GM04504 (cell line): Measurements from ENCODE around the gene TARBP1.

ENCODE experiments used
- DNase-seq: peaks from one replicate; pipeline ENCODE4 v3.0.0-alpha.2; 2012; ENCODE audit warnings: low read depth

The TARBP1 gene

DNA sequence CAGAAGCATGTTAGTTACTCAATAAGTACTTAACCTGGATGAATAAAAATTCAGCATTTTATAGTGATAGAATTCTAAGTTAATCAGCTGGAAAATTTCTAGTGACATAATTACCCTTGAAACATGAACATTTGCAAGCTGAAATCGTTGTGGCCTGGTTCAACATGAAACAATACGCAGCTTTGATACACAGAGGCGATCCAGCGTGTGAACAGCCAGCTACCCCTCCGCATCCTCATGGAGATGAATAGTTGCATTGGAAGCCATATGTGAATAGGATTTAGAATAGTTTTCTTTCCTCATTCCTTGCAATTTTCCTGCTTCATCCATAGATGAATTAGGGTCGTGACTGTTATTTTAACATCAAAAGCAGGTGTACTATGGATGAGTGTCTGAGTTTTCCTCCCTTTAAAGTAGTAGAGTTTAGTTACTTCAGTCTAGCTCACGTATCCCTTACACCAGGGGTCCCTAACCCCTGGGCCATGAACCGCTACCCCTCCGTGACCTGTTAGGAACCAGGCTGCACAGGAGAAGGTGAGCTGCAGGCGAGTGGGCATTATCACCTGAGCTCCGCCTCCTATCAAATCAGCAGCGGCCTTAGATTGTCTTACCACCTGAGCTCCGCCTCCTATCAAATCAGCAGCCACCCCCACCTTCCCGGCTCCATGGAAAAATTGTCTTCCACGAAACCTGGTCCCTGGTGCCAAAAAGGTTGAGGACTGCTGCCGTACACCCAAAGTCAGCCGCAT is 6.2 kb upstream of the TARBP1 start:
- no peak for DNase-seq

DNA sequence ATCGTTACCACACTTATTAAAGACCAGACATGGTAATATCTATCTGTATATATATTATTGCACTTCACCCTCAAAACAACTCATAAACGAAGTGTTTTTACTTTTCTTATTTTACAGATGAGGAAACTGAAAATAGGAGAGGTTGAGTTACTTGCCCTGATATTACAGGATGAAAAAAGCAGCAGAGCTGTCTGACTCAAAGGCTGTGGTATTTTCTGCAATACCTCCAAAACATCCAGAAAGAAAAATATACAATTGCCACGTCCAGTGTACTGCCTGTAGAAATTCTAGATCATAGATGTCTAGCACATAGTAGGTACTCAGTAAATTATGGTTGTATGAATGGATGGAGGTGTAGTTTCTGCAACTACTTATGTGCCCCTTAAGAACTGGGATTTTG is 5.2 kb upstream of the TARBP1 start:
- DNase-seq, result no peak

DNA sequence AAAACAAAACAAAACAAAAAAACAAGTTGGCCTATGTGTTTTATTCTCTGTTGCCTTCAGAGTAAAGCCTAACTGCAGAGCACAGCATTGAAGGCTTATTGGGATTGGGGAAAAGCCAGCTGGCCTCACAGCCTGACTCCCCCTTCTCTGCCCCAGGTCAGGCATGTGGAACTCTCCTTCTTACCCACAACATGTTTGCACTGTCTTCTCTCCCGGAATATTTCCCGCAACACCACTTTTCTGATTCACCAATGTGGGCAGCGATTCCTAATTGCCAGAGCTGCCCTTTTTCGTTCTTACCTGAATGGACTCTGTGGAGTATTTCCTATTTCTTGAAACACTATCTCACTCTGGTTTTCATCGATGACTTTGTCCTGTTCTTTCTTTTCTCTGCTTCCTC is 2.8 kb upstream of the TARBP1 start:
- no peak for DNase-seq

DNA sequence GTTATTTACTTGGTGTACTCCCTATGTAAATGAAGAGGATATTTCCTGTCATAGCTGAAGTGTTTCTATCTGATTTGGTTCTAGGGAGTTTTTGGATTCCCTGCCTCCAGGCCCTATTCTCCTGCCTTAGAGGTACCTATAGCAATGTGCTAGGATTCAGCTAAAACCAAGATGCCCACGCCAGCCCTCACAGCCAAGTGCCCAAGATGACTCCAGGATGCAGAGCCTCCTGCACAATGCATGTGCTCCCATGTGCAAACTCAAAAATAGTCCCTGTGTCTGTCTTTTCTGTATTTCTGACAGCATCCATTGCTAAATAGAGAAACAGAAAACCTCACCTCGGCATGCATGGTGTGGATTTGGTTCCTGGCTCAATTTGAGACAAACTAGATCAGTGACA is 887 bp upstream of the TARBP1 start:
- DNase-seq, result no peak

DNA sequence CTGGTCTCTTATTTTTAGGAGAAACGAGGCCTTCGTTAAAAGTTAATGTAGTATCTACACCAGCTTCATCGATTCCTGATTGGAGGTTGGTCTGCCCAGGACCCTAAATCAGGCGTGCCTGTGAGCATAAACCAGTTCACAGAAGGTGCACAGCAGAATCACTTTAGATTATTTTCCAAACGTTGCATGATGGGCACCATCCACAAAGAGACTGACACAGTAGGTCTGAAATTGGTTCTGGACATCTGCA is 256 bp upstream of the TARBP1 start:
- no peak for DNase-seq

DNA sequence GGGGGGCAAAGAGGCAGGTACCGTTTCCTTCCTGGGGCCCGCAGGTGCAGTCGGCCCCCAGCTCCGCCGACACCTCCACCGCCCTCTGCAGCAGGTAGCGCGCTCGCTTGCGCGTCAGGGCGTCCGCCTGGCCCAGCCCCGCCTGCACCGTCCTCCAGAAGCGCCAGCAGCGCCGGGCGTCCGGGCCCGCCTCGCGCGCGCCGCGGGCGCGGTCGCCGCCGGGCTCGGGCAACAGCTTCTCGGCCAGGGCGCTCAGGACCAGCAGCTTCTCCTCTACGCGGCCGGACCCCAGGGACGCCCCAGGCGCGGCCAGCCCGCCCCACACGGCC is 863 bp downstream of the TARBP1 start:
- no peak for DNase-seq

DNA sequence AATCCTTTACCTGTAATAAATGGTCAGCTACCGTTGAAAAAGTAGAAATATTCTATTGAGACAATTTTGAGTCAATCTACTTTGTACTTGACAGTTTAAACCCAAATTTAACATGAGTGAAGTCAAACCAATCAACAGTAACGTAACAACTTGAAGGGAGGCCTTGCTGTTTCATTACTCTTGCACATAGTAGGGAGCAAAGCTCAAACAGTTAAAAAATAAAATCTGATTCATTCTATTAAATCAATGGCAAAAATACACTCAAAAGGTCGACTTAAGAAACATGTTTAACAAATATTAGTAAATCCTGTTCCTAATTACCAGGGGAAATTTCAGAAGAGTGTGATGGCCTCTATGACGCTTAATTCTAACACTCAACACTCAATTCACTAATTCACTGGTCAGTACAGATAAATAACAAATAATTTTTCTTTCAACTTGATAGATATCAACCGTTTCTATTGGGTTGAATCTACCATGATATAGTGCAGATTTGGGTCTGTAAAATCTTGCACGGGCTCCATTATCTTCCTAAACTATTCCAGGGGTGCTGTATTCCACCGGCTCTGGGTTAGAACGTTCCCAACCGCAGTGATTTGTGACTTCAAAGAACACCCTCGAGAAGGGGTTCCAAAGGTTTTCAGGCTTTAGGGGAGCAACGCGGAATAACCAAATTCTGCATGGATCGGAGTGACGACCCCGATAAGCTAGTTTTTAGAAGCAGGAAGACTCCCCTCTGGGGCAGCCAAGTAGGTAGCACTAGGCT is 1.4 kb downstream of the TARBP1 start:
- no peak for DNase-seq

DNA sequence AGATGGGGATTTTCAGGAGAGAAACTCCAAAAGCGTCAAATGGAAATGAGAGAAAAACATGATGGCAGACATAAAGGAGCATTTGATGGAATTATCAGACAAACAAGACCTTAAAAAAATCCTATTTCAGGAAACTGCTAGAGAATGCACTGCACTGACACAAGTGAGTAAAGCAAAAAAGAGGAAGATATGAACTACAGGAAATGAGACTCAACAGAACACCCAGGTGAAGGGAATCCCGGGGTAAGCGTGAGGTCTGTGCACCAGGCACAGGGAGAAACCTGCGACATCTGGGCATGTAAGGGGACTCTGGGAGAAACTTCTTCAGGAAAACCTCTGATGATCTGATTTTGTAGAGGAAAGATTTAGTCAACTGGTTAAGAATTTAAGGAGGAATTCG is 2.8 kb downstream of the TARBP1 start:
- no peak for DNase-seq

DNA sequence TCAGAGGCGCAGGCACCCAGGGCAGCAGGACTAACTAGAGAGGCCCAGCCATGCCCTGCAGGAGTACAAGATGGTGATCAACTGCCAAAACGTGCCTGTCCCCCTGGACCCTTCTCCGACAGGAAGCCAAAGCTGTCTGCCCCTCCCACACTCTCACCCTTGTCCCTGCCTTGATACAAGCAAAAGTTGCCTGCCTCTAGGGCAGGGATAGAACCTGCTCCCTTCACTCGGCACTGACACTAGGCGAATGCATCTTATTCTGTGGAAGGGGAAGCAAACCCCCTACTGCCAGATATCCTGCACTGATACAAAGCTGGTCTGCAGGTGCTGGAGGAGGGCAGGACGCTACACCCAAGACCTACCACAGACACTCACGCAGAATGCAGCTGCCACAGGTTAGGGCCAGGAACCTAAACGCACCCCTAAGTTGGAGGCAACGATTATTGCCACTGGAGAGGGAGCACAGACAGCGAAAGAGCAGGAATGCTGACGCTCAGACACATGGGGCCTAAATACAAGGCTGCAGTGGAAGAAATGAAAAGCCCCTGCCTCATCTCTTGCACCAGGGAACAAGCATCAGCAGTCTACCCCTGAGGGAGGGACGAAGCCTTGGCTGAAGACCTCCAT is 3.7 kb downstream of the TARBP1 start:
- no peak for DNase-seq

DNA sequence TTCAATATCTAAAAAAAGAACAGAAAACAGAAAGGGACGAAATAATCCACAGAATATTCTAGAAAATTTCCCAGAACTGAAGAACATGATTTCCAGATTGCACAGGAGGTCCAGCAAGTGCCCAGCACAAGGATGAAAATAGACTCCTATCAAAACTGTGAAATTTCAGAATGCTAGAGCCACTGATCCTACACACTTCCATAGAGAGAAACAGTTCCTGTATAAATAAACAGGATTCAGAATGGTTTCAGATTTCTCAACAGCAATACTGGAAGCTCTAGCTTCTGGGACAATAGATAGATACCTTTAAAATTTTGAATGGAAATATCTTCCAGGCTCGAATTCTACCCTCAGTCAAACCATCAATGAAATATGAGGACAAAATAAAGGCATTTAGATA is 4.6 kb downstream of the TARBP1 start:
- no peak for DNase-seq

DNA sequence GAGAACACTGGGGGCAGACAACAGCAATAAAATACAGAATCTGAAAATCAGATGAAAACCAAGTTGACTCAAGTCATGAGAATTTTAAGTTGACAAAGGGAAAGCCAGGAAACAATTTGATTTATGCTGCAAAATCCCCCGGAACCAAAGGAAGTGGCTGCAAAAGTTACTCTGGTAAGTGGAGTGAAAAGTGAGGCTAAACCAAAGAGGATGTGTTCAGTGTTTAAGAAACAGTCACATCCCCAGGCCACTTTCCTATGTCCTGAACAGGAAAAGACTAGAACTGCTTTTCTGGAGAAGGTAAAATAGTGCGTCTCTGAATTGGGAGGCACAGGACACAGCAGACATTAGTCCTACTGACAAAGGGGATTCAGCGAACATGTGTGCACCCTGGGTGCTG is 5.9 kb downstream of the TARBP1 start:
- no peak for DNase-seq

DNA sequence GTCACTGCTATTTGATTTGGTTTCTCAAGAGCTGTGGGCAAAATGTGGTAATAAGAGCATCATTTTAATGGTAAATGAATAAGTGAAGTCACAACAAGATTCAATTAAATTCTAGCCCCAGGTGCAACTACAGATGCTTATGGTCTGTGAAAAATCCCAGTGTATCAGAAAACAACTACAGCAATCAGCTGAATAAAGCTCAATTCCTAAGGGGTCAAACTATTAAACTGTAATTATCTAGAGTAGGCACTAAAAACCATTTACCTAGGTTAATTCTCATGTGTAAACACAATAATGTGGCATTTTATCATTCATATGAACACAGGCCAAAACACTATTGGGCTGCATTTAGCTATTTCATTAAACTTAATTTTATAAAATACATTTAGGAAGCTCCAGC is 9.6 kb downstream of the TARBP1 start:
- DNase-seq, result no peak

DNA sequence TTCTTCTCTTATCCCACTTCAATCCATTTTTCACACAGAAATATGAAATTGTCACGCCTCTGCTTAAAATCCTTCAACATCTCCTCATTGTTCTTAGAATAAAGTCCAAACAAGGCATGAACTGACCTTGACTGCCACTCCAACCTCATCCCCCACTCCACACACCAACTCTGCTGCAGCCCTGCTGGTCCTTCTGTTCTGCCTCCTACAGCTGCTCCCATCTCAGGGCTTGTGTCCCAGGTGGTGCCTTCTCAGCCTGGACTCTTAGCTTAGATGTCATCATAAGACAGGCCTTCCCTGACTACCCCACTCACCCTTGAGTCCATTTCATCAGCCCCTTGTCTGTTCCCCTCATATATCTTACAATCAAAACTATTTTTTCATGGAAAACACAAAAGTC is 10.4 kb downstream of the TARBP1 start:
- no peak for DNase-seq

DNA sequence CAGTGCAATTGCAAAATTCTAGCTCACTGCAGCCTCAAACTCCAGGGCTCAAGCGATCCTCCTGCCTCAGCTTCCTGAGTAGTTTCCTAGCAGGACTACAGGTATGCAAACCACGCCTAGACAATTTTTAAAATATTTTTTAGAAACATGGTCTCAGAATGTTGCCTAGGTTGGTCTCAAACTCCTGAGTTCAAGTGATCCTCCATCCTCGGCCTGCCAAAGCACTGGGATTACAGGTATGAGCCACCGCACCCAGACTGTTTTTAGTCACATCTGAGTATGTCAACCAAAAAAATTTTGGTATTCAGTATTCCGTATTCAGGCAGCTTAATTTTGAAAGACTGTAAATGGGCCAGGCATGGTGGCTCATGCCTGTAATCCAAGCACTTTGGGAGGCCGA is 11.2 kb downstream of the TARBP1 start:
- no peak for DNase-seq

DNA sequence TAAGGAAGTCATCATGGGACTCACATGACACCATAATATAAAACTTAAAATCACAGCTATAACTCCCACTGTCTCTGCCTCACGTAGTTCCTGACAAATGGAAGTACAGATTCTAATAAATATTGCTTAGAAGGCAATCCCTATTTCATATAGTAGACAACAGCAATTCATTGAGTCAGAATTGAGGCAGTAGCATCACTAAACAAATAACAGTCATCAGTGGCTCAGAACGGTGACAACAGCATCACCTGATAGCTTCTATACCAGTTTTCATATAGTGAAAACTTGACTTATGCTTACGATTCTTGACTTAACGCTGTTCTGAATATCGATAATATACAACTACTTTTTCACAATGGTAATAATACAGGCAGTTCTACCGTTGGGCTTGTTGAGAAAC is 12.0 kb downstream of the TARBP1 start:
- no peak for DNase-seq

DNA sequence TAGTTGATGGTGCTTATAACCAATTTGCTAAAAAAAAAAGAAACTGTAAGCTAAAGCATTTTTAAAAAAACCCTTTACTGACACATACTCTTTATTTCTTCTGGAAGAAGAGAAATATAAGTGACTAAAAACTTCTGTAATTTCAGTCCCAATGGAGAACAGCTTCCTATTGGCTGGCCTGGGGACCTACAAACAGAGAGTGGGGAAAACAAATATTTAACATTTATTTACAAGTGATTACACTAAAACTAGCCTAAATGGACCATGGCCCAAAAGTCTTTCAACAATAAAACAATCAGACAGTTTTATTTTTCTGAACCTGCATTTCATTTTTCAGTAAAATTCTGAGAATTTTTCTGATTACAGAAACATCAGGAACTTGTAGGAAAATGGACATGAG is 15.2 kb downstream of the TARBP1 start:
- DNase-seq, result no peak

DNA sequence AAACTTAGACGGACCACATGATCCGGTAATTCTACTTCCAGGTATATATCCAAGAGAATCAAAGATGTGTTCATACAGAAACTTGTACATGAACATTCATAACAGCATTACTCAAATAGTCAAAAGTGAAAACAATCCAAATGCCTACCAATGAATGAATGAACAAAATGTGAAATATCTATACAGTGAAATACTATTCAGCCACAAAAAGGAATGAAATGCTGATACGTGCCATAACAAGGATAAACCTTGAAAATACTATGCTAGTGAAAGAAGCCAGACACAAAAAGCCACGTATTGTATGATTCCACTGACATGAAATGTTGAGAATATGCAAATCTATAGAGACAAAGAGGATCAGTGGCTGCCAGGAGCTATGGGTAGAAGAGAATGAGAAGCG is 18.3 kb downstream of the TARBP1 start:
- no peak for DNase-seq

DNA sequence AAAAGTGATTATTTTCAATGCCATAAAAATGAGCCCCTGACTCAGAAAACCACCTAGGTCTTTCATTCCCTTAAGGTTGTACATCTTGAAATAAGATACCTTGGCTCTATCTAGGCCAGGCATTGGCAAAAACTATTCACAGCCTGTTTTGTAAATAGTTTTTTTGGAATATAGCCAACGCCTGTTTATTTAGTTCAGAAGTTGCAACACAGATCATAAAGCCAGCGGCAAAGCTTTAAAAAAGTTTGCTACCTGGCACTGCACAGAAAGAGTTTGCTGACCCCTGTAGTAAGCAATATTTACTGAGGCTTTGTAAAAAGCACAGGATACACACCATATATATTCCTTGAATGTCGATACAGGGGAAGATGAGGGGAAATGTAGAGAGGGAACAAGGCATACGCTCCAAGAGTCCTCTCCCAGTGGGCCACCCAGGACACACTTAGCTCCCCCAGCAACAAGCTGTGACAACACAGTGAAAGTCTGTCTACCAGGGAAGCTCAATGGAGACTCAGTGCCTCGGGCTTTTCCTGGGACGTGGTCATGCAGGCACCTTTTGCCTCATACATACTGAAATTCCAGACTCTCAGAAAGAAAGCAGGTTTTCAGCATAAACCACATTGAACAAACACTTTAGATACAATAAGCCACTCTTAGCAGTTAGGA is 20.5 kb downstream of the TARBP1 start:
- DNase-seq, result no peak

DNA sequence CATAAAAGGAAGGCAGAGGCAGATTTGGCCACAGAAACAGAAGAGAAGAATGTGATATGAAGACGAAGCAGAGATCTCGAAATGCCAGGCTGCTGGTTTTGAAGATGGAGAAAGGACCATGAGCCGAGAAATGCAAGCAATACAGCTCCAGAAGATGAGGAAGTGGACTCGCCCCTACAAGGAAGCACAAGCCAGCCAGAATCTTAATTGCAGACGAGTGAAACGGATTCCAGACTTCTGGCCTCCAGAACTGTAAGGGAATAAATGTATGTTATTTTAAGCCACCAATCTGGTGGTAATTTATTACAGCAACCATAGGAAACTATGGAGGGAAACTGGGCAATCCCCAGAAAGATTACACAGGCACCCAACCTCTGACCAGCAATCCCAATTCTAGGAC is 24.1 kb downstream of the TARBP1 start:
- DNase-seq, result no peak

DNA sequence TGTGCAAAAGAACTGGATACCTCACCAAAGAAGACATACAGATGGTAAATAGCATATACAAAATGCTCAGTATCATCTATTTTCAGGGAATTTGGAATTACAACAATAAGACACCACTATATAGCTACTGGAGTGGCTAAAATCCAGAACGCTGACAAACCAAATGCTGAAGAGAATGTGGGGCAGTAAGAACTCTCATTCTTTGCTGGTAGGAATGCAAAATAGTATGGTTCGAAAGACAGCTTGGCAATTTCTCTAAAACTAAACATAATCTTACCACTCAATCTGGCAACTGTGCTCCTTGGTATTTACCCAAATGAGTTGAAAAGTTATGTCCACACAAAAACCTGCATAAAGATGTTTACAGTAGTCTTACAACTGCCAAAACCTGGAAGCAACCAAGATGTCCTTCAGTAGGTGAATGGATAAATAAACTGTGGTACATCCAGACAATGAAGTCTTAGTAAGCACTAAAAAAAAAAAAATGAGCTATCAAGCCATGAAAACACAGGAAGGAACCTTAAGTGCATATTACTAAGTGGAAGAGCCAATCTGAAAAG is 26.5 kb downstream of the TARBP1 start:
- DNase-seq, result no peak

DNA sequence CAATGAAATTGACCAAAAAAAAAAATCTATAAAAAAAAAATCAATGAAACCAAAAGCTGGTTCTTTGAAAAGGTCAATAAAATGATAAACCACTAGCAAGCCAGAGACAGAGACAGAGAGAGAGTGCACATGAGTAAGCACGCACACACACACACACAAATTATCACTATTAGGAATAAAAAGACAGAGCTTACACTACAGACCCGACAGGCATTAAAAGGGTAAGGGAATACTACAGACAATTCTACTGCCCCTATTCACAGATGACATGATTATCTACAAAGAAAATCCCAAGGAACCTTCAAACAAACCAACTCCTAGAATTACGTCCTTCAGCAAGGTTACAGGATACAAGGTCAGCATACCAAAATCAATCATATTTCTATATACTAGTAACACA is 38.6 kb downstream of the TARBP1 start:
- DNase-seq, result no peak

DNA sequence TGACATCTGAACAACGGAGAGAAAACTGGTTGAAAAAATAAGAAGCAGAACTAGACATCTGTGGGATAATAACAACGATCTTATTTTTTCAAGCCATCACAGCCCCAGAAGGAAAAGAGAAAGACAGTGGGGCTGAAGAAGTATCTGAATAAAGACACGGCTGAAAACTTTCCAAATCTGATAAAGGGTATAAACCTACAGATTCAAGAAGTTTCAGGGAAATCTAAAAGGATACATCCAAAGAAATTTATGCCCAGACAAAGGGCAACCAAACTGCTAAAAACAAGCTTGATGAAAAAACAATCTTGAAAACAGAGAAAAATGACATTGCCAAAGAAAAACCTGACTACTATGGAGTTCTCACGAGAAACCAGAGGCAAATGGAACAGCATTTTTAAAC is 40.4 kb downstream of the TARBP1 start:
- DNase-seq, result no peak
